Nephron progenitor cell (in vitro differentiated cells): ENCODE measurements around the gene NFASC.

Experiments used
- DNase-seq: peaks from one replicate; pipeline ENCODE4 v3.0.0; 2021
- H3K27ac Mint-ChIP-seq: 2 replicates; pipeline ENCODE4 v1.8.0; 2021; ENCODE audit warnings: mild to moderate bottlenecking, moderate library complexity, mixed read lengths
- H3K27me3 Mint-ChIP-seq: 2 replicates; pipeline ENCODE4 v1.8.0; 2021; ENCODE audit warnings: mild to moderate bottlenecking, low read depth, mixed read lengths; ENCODE audit not compliant: poor library complexity
- H3K36me3 Mint-ChIP-seq: 2 replicates; pipeline ENCODE4 v1.8.0; 2021; ENCODE audit warnings: low read depth, mixed read lengths
- H3K4me1 Mint-ChIP-seq: 2 replicates; pipeline ENCODE4 v1.8.0; 2021; ENCODE audit warnings: mixed read lengths
- H3K4me3 Mint-ChIP-seq: 2 replicates; pipeline ENCODE4 v1.8.0; 2021; ENCODE audit warnings: mild to moderate bottlenecking, moderate library complexity, mixed read lengths
- H3K9me3 Mint-ChIP-seq: 2 replicates; pipeline ENCODE4 v1.8.0; 2021; ENCODE audit warnings: mild to moderate bottlenecking, moderate library complexity, mixed read lengths
- TF ChIP-seq, protein P1 (sequence below): fragments of 200-600 bp; sonication (generic); IDR thresholded peaks from 2 replicates; pipeline ENCODE4 v1.5.0; 2021; ENCODE audit warnings: antibody characterized with exemption

The NFASC gene

DNA sequence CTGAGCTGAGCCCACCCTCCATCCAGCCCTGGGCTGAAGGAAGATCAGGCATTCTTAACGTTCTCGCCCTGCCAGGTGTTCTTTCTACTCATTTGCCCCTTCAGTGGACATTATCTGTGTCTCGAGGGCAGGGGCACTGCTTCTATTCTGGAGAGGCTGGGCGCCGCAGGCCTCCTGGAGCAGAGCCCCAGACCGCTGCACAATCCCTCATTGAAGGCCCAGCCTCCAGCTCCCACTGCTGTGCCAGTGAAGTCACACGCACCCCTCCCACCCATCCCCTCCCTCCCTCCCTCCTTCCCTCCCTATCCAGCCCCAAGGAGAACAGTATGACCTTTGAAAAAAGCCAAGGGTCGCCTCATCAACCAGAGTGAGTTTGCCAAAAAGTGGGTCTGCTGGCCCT is 76.7 kb downstream of the NFASC start:
- Mint-ChIP-seq H3K4me1 (peaks cover 10% of the 10 kb centered on the region), H3K36me3 (no peaks in the 10 kb centered on the region), H3K4me3 (no peak overlapping the region), H3K9me3 (no peaks in the 10 kb centered on the region), H3K27me3 (peaks cover 19% of the 10 kb centered on the region), H3K27ac (no peak overlapping the region)
- DNase-seq = no peak
- TF ChIP-seq, protein P1, sequence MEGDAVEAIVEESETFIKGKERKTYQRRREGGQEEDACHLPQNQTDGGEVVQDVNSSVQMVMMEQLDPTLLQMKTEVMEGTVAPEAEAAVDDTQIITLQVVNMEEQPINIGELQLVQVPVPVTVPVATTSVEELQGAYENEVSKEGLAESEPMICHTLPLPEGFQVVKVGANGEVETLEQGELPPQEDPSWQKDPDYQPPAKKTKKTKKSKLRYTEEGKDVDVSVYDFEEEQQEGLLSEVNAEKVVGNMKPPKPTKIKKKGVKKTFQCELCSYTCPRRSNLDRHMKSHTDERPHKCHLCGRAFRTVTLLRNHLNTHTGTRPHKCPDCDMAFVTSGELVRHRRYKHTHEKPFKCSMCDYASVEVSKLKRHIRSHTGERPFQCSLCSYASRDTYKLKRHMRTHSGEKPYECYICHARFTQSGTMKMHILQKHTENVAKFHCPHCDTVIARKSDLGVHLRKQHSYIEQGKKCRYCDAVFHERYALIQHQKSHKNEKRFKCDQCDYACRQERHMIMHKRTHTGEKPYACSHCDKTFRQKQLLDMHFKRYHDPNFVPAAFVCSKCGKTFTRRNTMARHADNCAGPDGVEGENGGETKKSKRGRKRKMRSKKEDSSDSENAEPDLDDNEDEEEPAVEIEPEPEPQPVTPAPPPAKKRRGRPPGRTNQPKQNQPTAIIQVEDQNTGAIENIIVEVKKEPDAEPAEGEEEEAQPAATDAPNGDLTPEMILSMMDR = no peak

DNA sequence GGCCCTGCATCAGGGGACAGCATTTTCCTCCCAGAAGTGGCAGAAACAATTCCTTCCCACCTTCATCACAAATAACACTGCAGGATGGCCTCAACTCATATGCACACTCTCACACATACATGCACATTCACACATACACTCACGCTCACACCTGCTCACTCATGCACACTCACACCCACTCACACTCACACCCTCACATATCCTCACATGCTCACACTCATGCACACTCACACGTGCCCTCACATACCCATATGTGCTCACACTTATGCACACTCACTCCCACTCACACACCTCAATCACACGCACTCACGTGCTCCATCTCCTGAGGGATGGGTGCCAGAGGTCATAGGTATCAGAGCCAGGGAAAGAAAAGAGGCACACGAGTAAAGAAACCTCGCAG is 77.1 kb downstream of the NFASC start:
- DNase-seq = no peak
- peaks cover 15% of the 10 kb centered on the region for H3K27me3 Mint-ChIP-seq
- no peak overlapping the region for H3K4me3 Mint-ChIP-seq
- H3K9me3 Mint-ChIP-seq = no peaks in the 10 kb centered on the region
- H3K4me1 Mint-ChIP-seq = peaks cover 10% of the 10 kb centered on the region
- no peak overlapping the region for H3K27ac Mint-ChIP-seq
- H3K36me3 Mint-ChIP-seq = no peaks in the 10 kb centered on the region
- TF ChIP-seq, protein P1 = no peak

DNA sequence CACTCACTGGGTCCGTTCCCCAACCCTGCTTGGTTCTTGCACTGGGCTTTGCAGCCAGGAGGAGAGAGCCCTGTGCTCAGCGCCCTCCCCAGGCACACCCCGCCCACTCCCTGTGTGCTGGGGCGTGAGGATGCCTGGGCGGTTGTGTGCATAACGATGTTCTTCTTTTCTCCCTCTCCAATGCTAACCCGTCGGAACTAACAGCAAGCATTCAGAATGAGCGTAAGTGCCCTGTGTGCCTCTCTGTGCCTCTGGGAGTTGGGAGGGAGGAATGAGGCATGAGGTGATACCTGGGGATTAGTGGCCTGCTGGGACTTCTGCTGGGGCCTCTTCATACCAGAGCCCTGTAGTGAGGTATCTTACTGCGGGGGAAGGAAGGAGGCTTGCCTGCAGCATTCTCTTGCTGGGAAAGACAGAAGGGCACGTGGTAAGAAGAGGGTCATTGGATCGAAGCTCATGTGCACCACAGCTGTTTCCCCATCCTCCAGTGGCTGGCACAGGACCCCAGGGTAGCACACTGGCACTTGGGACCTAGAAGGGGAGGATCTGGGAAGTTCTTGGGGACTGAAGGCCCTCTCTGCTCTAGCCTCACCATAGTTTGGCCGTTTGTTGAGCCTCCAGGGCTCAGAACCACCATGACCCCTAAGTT is 79.8 kb downstream of the NFASC start:
- H3K4me3 Mint-ChIP-seq = no peak overlapping the region
- no peak overlapping the region for H3K27ac Mint-ChIP-seq
- H3K27me3 Mint-ChIP-seq = peaks cover 19% of the 10 kb centered on the region
- no peak for DNase-seq
- H3K36me3 Mint-ChIP-seq = no peaks in the 10 kb centered on the region
- TF ChIP-seq, protein P1 = no peak
- peaks cover 10% of the 10 kb centered on the region for H3K4me1 Mint-ChIP-seq
- no peaks in the 10 kb centered on the region for H3K9me3 Mint-ChIP-seq

DNA sequence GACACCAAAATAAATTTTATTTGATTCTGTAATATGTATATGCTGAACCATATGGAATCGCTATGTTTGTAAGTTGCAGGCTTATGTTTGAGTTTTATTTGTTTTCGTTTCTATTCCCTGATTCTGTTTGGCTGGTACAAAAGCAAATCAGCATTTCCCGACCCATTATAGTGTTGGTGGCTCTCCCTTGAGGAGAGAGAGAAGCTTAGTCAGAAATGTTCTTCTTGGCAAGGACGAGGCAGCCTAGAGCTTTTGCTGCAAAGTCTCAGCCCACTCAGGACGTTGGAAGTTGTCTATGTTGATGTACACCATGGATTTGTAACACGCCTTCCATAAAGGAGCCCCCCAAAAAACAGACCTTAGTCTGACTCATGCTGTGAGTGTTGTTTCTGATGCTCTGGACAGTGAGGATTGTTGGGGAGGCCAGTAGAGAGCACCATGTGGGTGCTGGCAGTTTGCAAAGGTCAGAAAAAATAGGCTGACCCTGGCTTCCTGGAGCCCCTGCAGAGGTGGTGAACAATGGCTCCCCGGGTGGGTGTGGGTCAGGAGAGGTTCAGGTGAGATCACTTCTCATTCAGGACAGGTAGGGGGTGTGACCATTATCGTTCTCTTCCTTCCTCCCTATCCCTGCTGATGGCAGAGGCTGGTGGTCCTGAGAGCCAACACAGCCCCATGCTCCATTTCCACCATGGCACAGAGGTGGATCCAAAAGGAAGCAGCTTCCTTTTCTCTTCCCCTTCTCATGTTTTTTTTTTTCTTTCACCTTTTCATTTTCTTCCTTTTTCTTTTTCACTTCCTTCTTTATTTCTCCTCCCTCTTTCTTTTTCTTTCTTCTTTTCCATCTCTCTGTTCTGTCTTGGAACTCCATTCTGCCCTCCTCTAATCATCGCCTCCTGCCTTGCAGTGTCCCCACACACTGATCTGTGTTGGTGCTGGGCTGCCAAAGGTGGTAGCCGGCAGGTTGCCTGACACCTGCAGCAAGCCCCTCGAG is 88.0 kb downstream of the NFASC start:
- TF ChIP-seq, protein P1 = no peak
- Mint-ChIP-seq H3K27ac (no peak overlapping the region), H3K4me1 (peaks cover 5% of the 10 kb centered on the region), H3K27me3 (peaks cover 46% of the 10 kb centered on the region), H3K36me3 (no peaks in the 10 kb centered on the region), H3K4me3 (no peak overlapping the region), H3K9me3 (no peaks in the 10 kb centered on the region)
- no peak for DNase-seq

DNA sequence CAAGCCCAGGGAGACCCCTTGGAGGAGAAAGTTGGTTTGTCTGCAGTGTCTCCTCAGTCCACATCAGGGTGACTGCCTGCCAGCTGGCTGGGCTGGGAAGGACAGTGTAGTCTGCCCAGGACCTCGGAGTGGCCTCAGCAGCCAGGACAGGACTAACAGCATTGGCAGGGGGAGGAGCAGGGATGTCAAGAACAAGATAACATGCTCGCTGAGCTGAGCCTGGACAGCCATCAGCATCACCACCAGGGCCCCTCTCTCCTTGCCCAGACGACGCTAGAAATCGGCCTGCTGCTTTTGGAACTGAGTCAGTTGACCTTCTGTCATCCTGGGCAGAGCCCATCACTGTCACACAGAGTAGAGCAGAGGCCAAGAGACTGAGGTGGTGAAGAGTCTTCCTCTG is 88.7 kb downstream of the NFASC start:
- DNase-seq = no peak
- Mint-ChIP-seq H3K27me3 (peaks cover 52% of the 10 kb centered on the region), H3K4me3 (no peak overlapping the region), H3K36me3 (no peaks in the 10 kb centered on the region), H3K4me1 (peaks cover 5% of the 10 kb centered on the region), H3K27ac (no peak overlapping the region), H3K9me3 (no peaks in the 10 kb centered on the region)
- TF ChIP-seq, protein P1 = no peak
